ENCODE data around the gene MEIS3.

DNA sequence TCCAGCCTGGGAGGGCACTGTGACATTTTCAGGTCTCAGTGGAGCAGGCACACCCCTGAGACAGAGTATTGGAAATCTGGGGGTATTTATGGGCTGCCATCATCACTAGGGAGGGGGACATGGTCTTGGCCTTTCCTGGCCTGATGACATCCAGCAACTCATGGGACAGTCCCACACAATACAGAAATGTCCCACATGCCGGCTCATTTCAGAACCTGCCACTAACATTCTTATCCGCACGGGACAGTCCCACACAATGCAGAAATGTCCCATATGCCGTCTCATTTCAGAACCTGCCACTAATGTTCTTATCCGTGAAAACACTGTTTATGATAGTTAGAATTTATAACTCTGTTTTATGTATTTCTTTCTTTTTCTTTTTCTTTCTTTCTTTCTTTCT lies 42.5 kb upstream of the MEIS3 start:
- TF ChIP-seq, protein P1, sequence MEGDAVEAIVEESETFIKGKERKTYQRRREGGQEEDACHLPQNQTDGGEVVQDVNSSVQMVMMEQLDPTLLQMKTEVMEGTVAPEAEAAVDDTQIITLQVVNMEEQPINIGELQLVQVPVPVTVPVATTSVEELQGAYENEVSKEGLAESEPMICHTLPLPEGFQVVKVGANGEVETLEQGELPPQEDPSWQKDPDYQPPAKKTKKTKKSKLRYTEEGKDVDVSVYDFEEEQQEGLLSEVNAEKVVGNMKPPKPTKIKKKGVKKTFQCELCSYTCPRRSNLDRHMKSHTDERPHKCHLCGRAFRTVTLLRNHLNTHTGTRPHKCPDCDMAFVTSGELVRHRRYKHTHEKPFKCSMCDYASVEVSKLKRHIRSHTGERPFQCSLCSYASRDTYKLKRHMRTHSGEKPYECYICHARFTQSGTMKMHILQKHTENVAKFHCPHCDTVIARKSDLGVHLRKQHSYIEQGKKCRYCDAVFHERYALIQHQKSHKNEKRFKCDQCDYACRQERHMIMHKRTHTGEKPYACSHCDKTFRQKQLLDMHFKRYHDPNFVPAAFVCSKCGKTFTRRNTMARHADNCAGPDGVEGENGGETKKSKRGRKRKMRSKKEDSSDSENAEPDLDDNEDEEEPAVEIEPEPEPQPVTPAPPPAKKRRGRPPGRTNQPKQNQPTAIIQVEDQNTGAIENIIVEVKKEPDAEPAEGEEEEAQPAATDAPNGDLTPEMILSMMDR (tag by site-specific recombination; IDR thresholded peaks at IDR 0.05): no peak
- TF ChIP-seq ZNF791 (tag by site-specific recombination; IDR thresholded peaks at IDR 0.05): no peak
- TF ChIP-seq, protein P2, sequence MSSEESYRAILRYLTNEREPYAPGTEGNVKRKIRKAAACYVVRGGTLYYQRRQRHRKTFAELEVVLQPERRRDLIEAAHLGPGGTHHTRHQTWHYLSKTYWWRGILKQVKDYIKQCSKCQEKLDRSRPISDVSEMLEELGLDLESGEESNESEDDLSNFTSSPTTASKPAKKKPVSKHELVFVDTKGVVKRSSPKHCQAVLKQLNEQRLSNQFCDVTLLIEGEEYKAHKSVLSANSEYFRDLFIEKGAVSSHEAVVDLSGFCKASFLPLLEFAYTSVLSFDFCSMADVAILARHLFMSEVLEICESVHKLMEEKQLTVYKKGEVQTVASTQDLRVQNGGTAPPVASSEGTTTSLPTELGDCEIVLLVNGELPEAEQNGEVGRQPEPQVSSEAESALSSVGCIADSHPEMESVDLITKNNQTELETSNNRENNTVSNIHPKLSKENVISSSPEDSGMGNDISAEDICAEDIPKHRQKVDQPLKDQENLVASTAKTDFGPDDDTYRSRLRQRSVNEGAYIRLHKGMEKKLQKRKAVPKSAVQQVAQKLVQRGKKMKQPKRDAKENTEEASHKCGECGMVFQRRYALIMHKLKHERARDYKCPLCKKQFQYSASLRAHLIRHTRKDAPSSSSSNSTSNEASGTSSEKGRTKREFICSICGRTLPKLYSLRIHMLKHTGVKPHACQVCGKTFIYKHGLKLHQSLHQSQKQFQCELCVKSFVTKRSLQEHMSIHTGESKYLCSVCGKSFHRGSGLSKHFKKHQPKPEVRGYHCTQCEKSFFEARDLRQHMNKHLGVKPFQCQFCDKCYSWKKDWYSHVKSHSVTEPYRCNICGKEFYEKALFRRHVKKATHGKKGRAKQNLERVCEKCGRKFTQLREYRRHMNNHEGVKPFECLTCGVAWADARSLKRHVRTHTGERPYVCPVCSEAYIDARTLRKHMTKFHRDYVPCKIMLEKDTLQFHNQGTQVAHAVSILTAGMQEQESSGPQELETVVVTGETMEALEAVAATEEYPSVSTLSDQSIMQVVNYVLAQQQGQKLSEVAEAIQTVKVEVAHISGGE (tag by site-specific recombination; conservative IDR thresholded peaks at IDR 0.05; ENCODE audit: low read depth): no peak
- TF ChIP-seq, protein P3, sequence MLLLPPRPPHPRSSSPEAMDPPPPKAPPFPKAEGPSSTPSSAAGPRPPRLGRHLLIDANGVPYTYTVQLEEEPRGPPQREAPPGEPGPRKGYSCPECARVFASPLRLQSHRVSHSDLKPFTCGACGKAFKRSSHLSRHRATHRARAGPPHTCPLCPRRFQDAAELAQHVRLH (tag by site-specific recombination; IDR thresholded peaks at IDR 0.05): no peak
- no peak for TF ChIP-seq ZNF48 (tag by site-specific recombination; IDR thresholded peaks at IDR 0.05)
- TF ChIP-seq ZNF394 (tag by site-specific recombination; IDR thresholded peaks at IDR 0.05; ENCODE audit: borderline replicate concordance): no peak
- TF ChIP-seq, protein P4, sequence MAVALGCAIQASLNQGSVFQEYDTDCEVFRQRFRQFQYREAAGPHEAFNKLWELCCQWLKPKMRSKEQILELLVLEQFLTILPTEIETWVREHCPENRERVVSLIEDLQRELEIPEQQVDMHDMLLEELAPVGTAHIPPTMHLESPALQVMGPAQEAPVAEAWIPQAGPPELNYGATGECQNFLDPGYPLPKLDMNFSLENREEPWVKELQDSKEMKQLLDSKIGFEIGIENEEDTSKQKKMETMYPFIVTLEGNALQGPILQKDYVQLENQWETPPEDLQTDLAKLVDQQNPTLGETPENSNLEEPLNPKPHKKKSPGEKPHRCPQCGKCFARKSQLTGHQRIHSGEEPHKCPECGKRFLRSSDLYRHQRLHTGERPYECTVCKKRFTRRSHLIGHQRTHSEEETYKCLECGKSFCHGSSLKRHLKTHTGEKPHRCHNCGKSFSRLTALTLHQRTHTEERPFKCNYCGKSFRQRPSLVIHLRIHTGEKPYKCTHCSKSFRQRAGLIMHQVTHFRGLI (tag by site-specific recombination; IDR thresholded peaks at IDR 0.05): no peak
- TF ChIP-seq ZNF324 (tag by site-specific recombination; IDR thresholded peaks at IDR 0.05): no peak
- TF ChIP-seq, protein P5, sequence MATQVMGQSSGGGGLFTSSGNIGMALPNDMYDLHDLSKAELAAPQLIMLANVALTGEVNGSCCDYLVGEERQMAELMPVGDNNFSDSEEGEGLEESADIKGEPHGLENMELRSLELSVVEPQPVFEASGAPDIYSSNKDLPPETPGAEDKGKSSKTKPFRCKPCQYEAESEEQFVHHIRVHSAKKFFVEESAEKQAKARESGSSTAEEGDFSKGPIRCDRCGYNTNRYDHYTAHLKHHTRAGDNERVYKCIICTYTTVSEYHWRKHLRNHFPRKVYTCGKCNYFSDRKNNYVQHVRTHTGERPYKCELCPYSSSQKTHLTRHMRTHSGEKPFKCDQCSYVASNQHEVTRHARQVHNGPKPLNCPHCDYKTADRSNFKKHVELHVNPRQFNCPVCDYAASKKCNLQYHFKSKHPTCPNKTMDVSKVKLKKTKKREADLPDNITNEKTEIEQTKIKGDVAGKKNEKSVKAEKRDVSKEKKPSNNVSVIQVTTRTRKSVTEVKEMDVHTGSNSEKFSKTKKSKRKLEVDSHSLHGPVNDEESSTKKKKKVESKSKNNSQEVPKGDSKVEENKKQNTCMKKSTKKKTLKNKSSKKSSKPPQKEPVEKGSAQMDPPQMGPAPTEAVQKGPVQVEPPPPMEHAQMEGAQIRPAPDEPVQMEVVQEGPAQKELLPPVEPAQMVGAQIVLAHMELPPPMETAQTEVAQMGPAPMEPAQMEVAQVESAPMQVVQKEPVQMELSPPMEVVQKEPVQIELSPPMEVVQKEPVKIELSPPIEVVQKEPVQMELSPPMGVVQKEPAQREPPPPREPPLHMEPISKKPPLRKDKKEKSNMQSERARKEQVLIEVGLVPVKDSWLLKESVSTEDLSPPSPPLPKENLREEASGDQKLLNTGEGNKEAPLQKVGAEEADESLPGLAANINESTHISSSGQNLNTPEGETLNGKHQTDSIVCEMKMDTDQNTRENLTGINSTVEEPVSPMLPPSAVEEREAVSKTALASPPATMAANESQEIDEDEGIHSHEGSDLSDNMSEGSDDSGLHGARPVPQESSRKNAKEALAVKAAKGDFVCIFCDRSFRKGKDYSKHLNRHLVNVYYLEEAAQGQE (tag by site-specific recombination; IDR thresholded peaks at IDR 0.05): no peak

Data from HEK293 (cell line).